Loucy (cell line): ENCODE data around the gene FBXW8.

Source experiments
- H2AFZ ChIP-seq: fragments of 200-600 bp; sonication (generic); 2 replicates; pipeline ENCODE4 v1.6.0; 2016; ENCODE audit warnings: antibody characterized with exemption, mild to moderate bottlenecking, low read length, moderate library complexity
- H3F3A ChIP-seq: fragments of 200-600 bp; 2 replicates; pipeline ENCODE4 v1.6.0; 2016; ENCODE audit warnings: antibody characterized with exemption, low read depth, mild to moderate bottlenecking
- H3K27me3 ChIP-seq: fragments of 200-600 bp; sonication (generic); 2 replicates; pipeline ENCODE4 v1.6.1; 2014; ENCODE audit warnings: low read length, mild to moderate bottlenecking; ENCODE audit not compliant: insufficient read depth, poor library complexity, severe bottlenecking
- H3K36me3 ChIP-seq: fragments of 200-600 bp; sonication (generic); 2 replicates; pipeline ENCODE4 v1.6.1; 2016; ENCODE audit warnings: low read length; ENCODE audit not compliant: insufficient read depth
- H3K4me1 ChIP-seq: fragments of 200-600 bp; sonication (generic); 2 replicates; pipeline ENCODE4 v1.5.1; 2014; ENCODE audit warnings: low read length, mild to moderate bottlenecking; ENCODE audit not compliant: insufficient read depth, poor library complexity, severe bottlenecking
- H3K4me2 ChIP-seq: fragments of 200-600 bp; sonication (generic); 2 replicates; pipeline ENCODE4 v1.6.0; 2014; ENCODE audit warnings: antibody characterized with exemption, low read length, low read depth, mild to moderate bottlenecking; ENCODE audit not compliant: poor library complexity, severe bottlenecking
- H3K4me3 ChIP-seq: fragments of 200-600 bp; sonication (generic); 2 replicates; pipeline ENCODE4 v1.5.1; 2014; ENCODE audit warnings: low read length, mild to moderate bottlenecking, mixed read lengths; ENCODE audit not compliant: poor library complexity, severe bottlenecking
- H3K79me2 ChIP-seq: fragments of 200-600 bp; sonication (generic); 2 replicates; pipeline ENCODE4 v1.6.1; 2014; ENCODE audit warnings: low read length; ENCODE audit not compliant: insufficient read depth
- H3K9ac ChIP-seq: fragments of 200-600 bp; sonication (generic); 2 replicates; pipeline ENCODE4 v1.6.0; 2014; ENCODE audit warnings: mild to moderate bottlenecking, low read depth, low read length, moderate library complexity; ENCODE audit not compliant: poor library complexity, severe bottlenecking
- H3K9me2 ChIP-seq: fragments of 200-600 bp; sonication (generic); replicated peaks from 2 replicates; pipeline ENCODE4 v1.6.1; 2016; ENCODE audit warnings: low read depth, low read length, mixed read lengths
- H3K9me3 ChIP-seq: fragments of 200-600 bp; sonication (generic); 2 replicates; pipeline ENCODE4 v1.6.1; 2014; ENCODE audit warnings: mild to moderate bottlenecking, antibody characterized with exemption, low read length, low read depth; ENCODE audit not compliant: insufficient read depth
- H4K20me1 ChIP-seq: fragments of 200-600 bp; sonication (generic); 2 replicates; pipeline ENCODE4 v1.6.0; 2014; ENCODE audit warnings: antibody characterized with exemption, low read length, mild to moderate bottlenecking; ENCODE audit not compliant: insufficient read depth, poor library complexity, severe bottlenecking
- CTCF ChIP-seq: fragments of 200-600 bp; sonication (generic); conservative IDR thresholded peaks from 2 replicates; pipeline ENCODE4 v1.5.1; 2014; ENCODE audit warnings: mild to moderate bottlenecking, antibody characterized with exemption, low read length
- EZH2phosphoT487 ChIP-seq: fragments of 200-600 bp; IDR thresholded peaks from 2 replicates; pipeline ENCODE4 v1.6.1; 2018; ENCODE audit warnings: antibody characterized with exemption, mild to moderate bottlenecking, moderate library complexity, borderline replicate concordance

Gene FBXW8

DNA sequence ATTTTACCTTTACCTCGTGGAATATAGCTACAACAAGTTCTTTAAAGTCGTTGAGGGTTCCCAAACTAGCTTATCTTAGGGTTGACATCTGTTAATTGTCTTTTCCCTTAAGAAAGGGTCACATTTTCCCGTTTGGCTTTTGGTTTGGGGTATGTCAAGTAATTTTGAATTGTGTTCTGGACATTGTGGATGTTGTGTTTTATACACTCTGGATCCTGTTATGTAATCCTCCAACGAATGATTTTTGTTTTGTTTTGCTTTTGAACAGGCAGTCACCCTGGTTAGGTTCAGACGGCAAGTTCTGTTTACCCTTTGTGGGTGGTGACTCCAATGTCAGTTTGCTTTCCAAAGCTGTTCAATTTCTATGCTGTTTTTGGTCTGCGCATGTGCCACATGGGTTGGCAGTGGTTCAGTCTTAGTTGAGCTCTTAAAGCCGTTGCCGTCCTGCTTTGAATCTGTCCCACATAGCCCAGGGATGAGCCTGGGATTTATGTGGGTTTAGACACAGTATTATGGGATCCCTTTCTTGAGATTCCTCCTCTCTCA is 103.7 kb downstream of the FBXW8 start:
- H3K4me3 ChIP-seq, result no peak overlapping the region
- H3K4me1 ChIP-seq, result no peaks in the 10 kb centered on the region
- TF ChIP-seq EZH2phosphoT487 (no peak), CTCF (no peak)
- no peak overlapping the region for H3K4me2 ChIP-seq
- H3K79me2 ChIP-seq, result no peaks in the 10 kb centered on the region
- H3K9me2 ChIP-seq, result no peaks in the 10 kb centered on the region
- H2AFZ ChIP-seq, result no peak overlapping the region
- H3K9ac ChIP-seq, result no peak overlapping the region
- peaks cover 20% of the 10 kb centered on the region for H3K36me3 ChIP-seq
- no peaks in the 10 kb centered on the region for H3K27me3 ChIP-seq
- H4K20me1 ChIP-seq, result no peaks in the 10 kb centered on the region
- peaks cover 11% of the 10 kb centered on the region; the same call in 1 of the 2 replicates for H3K9me3 ChIP-seq
- no peaks in the 10 kb centered on the region for H3F3A ChIP-seq

DNA sequence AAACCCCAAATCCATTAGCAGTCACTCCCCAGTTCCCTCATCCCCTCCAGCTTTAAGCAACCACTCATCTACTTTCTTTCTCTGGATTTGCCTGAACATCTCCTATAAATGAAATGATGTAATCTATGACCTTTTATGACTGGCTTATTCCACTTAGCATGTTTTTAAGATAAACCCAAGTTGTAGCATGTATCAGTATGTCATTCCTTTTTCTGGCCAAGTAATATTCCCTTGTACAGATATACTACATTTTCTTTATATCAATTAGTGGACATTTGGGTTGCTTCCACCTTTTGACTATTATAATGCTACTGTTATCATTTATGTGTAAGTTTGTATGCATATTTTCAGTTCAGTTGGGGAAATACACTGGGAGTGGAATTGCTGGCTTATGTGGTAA is 105.1 kb downstream of the FBXW8 start:
- H3K4me1 ChIP-seq, result no peaks in the 10 kb centered on the region
- peaks cover 17% of the 10 kb centered on the region for H3K36me3 ChIP-seq
- H4K20me1 ChIP-seq, result no peaks in the 10 kb centered on the region
- no peak overlapping the region for H3K4me2 ChIP-seq
- TF ChIP-seq CTCF, result no peak
- no peak for TF ChIP-seq EZH2phosphoT487
- no peaks in the 10 kb centered on the region for H3K79me2 ChIP-seq
- no peak overlapping the region for H3K9ac ChIP-seq
- H3F3A ChIP-seq, result no peaks in the 10 kb centered on the region
- no peak overlapping the region for H2AFZ ChIP-seq
- H3K9me2 ChIP-seq, result no peaks in the 10 kb centered on the region
- H3K9me3 ChIP-seq, result peaks cover 11% of the 10 kb centered on the region; the same call in 1 of the 2 replicates
- no peaks in the 10 kb centered on the region for H3K27me3 ChIP-seq
- H3K4me3 ChIP-seq, result no peak overlapping the region

GRCh38 chr12:117017807-117018206 is 107.1 kb downstream of the FBXW8 start:
- H3K9ac ChIP-seq, result no peak overlapping the region
- no peaks in the 10 kb centered on the region for H3K27me3 ChIP-seq
- H3K4me2 ChIP-seq, result no peak overlapping the region
- TF ChIP-seq CTCF (no peak), EZH2phosphoT487 (no peak)
- H3F3A ChIP-seq, result no peaks in the 10 kb centered on the region
- no peaks in the 10 kb centered on the region for H3K79me2 ChIP-seq
- no peak overlapping the region for H2AFZ ChIP-seq
- no peaks in the 10 kb centered on the region for H3K9me2 ChIP-seq
- no peaks in the 10 kb centered on the region for H3K4me1 ChIP-seq
- H3K36me3 ChIP-seq, result peaks cover 17% of the 10 kb centered on the region
- no peak overlapping the region for H3K4me3 ChIP-seq
- H4K20me1 ChIP-seq, result no peaks in the 10 kb centered on the region
- H3K9me3 ChIP-seq, result peaks cover 11% of the 10 kb centered on the region; the same call in 1 of the 2 replicates
